GM18868 (cell line): Measurements from ENCODE around the gene CARD9.

Source experiments
- ATAC-seq: cut with Tn5 transposase; IDR thresholded peaks from one replicate; pipeline ENCODE4 v1.9.1; 2021; ENCODE audit warnings: mild to moderate bottlenecking, moderate library complexity; ENCODE audit not compliant: unreplicated experiment

The CARD9 gene

GRCh38 chr9:136381311-136381710 is 7.8 kb upstream of the CARD9 start:
- no peak for ATAC-seq

- ATAC-seq, result no peak
Measured at GRCh38 chr9:136380381-136380780, 6.9 kb upstream of the CARD9 start.

GRCh38 chr9:136379891-136380290 is 6.4 kb upstream of the CARD9 start:
- ATAC-seq, result no peak

GRCh38 chr9:136379401-136379800 is 5.9 kb upstream of the CARD9 start:
- ATAC-seq, result no peak

- ATAC-seq, result no peak
Measured at GRCh38 chr9:136379003-136379287, 5.5 kb upstream of the CARD9 start.

GRCh38 chr9:136378170-136379002 is 4.9 kb upstream of the CARD9 start:
- ATAC-seq, result no peak

GRCh38 chr9:136377341-136378169 is 4.1 kb upstream of the CARD9 start:
- no peak for ATAC-seq

GRCh38 chr9:136376457-136376856 is 3.0 kb upstream of the CARD9 start:
- ATAC-seq, result no peak

GRCh38 chr9:136375096-136375495 is 1.6 kb upstream of the CARD9 start:
- ATAC-seq, result no peak

GRCh38 chr9:136374183-136374575 is 710 bp upstream of the CARD9 start:
- no peak for ATAC-seq

GRCh38 chr9:136372561-136373299 is 739 bp downstream of the CARD9 start:
- ATAC-seq, result no peak

GRCh38 chr9:136372006-136372405 is 1.5 kb downstream of the CARD9 start:
- no peak for ATAC-seq

- ATAC-seq, result no peak
Measured at GRCh38 chr9:136371533-136371880, 2.0 kb downstream of the CARD9 start.

- no peak for ATAC-seq
Measured at GRCh38 chr9:136370687-136371532, 2.6 kb downstream of the CARD9 start.

- no peak for ATAC-seq
Measured at GRCh38 chr9:136370037-136370436, 3.4 kb downstream of the CARD9 start.

GRCh38 chr9:136368190-136368589 is 5.3 kb downstream of the CARD9 start:
- ATAC-seq, result no peak

GRCh38 chr9:136367296-136368145 is 5.9 kb downstream of the CARD9 start:
- ATAC-seq, result no peak

- no peak for ATAC-seq
Measured at GRCh38 chr9:136366826-136367225, 6.6 kb downstream of the CARD9 start.

GRCh38 chr9:136365775-136366222 is 7.7 kb downstream of the CARD9 start:
- ATAC-seq, result no peak
